ENCODE measurements around the gene SYT13. TPM values are rescaled to one million over a fixed set of nuclear protein-coding genes. Genes with fewer than 3 reads are reported as not detected.

SYT13 gene
- total and polyA plus RNA-seq, 12 donors: 0.51 to 7.7 (median 2.3) TPM

- DNase-seq: no peak
- TF ChIP-seq CTCF (IDR thresholded peaks at IDR 0.05): no peak
- Histone ChIP-seq H3K4me1 (peaks cover 0 to 7% (median 5%) of the 10 kb centered on the region in 9 donors), H3K27me3 (peaks cover 4 to 67% (median 53%) of the 10 kb centered on the region in 7 donors), H3K27ac (no peak overlapping the region), H3K9me3 (peaks cover 0 to 4% (median 0%) of the 10 kb centered on the region in 11 donors), H3K36me3 (no peaks in the 10 kb centered on the region), H3K4me3 (no peak overlapping the region)
- intact Hi-C loops (cut with DNase I): no loop called here
- no peak for ATAC-seq
- WGBS, 2 donors: 81 to 84% methylated on average over 6 of the region's 6 CpGs
These were observed 4.1 kb downstream of the SYT13 start for GRCh38 chr11:45282081-45282480.

GRCh38 chr11:45280449-45280848 lies 5.7 kb downstream of the SYT13 start:
- DNase-seq: no peak
- intact Hi-C loops (cut with DNase I): no loop called here

GRCh38 chr11:45279645-45280044 lies 6.5 kb downstream of the SYT13 start:
- 93 to 96% methylated on average over 2 of the region's 2 CpGs for WGBS, 2 donors
- H3K4me3 ChIP-seq: no peak overlapping the region
- H3K27me3 ChIP-seq: peaks cover 0 to 57% (median 36%) of the 10 kb centered on the region in 7 donors
- H3K36me3 ChIP-seq: no peaks in the 10 kb centered on the region
- H3K4me1 ChIP-seq: no peaks in the 10 kb centered on the region
- H3K9me3 ChIP-seq: no peaks in the 10 kb centered on the region
- intact Hi-C loops (cut with DNase I): loop anchor here in 1 of 10 donors (10.0 kb wide), 1 partner anchor 65 kb away; no protein-coding TSS in a partner anchor
- TF ChIP-seq CTCF (IDR thresholded peaks at IDR 0.05): no peak
- ATAC-seq (no peak), DNase-seq (no peak)
- H3K27ac ChIP-seq: no peak overlapping the region

More at GRCh38 chr11:45280449-45280848, 5.7 kb downstream of the SYT13 start:
- no peak for TF ChIP-seq CTCF (IDR thresholded peaks at IDR 0.05)
- H3K27me3 ChIP-seq: peaks cover 0 to 63% (median 44%) of the 10 kb centered on the region in 7 donors
- H3K27ac ChIP-seq: no peak overlapping the region
- no peaks in the 10 kb centered on the region for H3K36me3 ChIP-seq
- H3K4me3 ChIP-seq: no peak overlapping the region
- H3K4me1 ChIP-seq: no peaks in the 10 kb centered on the region
- H3K9me3 ChIP-seq: no peaks in the 10 kb centered on the region
- 62 to 66% methylated on average over 3 of the region's 3 CpGs for WGBS, 2 donors
- ATAC-seq: no peak

GRCh38 chr11:45278714-45279113 lies 7.4 kb downstream of the SYT13 start:
- WGBS, 2 donors: 86% methylated on average over 4 of the region's 4 CpGs
- H3K4me1 ChIP-seq: no peaks in the 10 kb centered on the region
- intact Hi-C loops (cut with DNase I): loop anchor here in 1 of 10 donors (10.0 kb wide), 1 partner anchor 64 kb away; no protein-coding TSS in a partner anchor
- H3K9me3 ChIP-seq: no peaks in the 10 kb centered on the region
- DNase-seq (no peak), ATAC-seq (no peak)
- TF ChIP-seq CTCF (IDR thresholded peaks at IDR 0.05): no peak
- H3K27ac ChIP-seq: no peak overlapping the region
- H3K36me3 ChIP-seq: no peaks in the 10 kb centered on the region
- no peak overlapping the region for H3K4me3 ChIP-seq
- peaks cover 0 to 52% (median 27%) of the 10 kb centered on the region in 7 donors for H3K27me3 ChIP-seq
